HL-60 (cell line): Measurements from ENCODE around the gene TMPRSS11A.
A peak's percentile ranks its signal among the peaks of the same experiment; 100 is the strongest.

Source experiments
- DNase-seq, 2 experiments: peaks; one replicate each; pipeline ENCODE4 v3.0.0-alpha.2; 2010 to 2020; ENCODE audit warnings: low read depth in 1 of 2, low spot score in 1 of 2
- H3K27ac ChIP-seq: fragments of 250-450 bp; sonication (Bioruptor Pico); replicated peaks from 2 replicates; pipeline ENCODE4 v1.5.1; 2020; ENCODE audit warnings: mild to moderate bottlenecking, moderate library complexity
- H3K27me3 ChIP-seq: fragments of 250-450 bp; sonication (Bioruptor Pico); 2 replicates; pipeline ENCODE4 v1.5.1; 2021; ENCODE audit warnings: mild to moderate bottlenecking, moderate library complexity; ENCODE audit not compliant: insufficient read depth, poor library complexity, severe bottlenecking
- H3K4me3 ChIP-seq: replicated peaks from 2 replicates; pipeline ENCODE4 v1.5.1; 2011; ENCODE audit warnings: mild to moderate bottlenecking, control low read depth, low read length; ENCODE audit not compliant: insufficient read depth
- CTCF ChIP-seq: IDR thresholded peaks from one replicate; pipeline ENCODE4 v1.5.1; 2011; ENCODE audit warnings: low read length, control low read depth, inconsistent platforms; ENCODE audit not compliant: insufficient read depth
- GABPA ChIP-seq: IDR thresholded peaks from 2 replicates; pipeline ENCODE4 v1.6.1; 2012; ENCODE audit warnings: low read depth
- POLR2AphosphoS5 ChIP-seq: IDR thresholded peaks from 2 replicates; pipeline ENCODE4 v1.6.1; 2012; ENCODE audit warnings: low read depth
- SPI1 ChIP-seq: IDR thresholded peaks from 2 replicates; pipeline ENCODE4 v1.6.1; 2012; ENCODE audit warnings: low read depth, mild to moderate bottlenecking, borderline replicate concordance
- TF ChIP-seq, protein P1 (sequence below): IDR thresholded peaks from 2 replicates; pipeline ENCODE4 v1.6.1; 2012; ENCODE audit warnings: low read depth; ENCODE audit not compliant: insufficient replicate concordance

TMPRSS11A gene

GRCh38 chr4:67973608-67974007 lies 10.3 kb upstream of the TMPRSS11A start:
- Histone ChIP-seq H3K27ac (no peak overlapping the region), H3K27me3 (no peaks in the 10 kb centered on the region), H3K4me3 (no peak overlapping the region)
- TF ChIP-seq GABPA, result no peak
- DNase-seq, result no peak

DNA sequence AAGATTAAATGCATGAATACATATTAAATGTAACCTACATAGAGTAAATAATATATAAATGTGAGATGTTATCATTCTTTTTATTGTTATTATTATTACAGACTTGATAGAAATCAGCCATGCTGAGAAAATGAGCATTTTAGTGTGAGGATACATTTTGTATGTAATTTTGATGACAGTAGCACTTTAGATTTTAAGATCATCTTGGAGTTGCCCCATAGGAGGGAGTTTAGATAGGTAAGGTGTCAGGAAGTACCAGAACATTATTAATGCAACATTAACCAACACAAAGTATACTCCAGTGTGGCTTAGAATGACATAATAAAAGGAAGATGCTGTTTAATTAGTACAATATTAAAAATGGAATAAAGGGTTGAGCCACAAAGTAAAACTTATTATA lies 8.4 kb downstream of the TMPRSS11A start:
- TF ChIP-seq GABPA, result no peak
- TF ChIP-seq POLR2AphosphoS5, result no peak
- H3K4me3 ChIP-seq, result no peak overlapping the region
- H3K27me3 ChIP-seq, result no peaks in the 10 kb centered on the region
- no peak overlapping the region for H3K27ac ChIP-seq
- no peak for DNase-seq

DNA sequence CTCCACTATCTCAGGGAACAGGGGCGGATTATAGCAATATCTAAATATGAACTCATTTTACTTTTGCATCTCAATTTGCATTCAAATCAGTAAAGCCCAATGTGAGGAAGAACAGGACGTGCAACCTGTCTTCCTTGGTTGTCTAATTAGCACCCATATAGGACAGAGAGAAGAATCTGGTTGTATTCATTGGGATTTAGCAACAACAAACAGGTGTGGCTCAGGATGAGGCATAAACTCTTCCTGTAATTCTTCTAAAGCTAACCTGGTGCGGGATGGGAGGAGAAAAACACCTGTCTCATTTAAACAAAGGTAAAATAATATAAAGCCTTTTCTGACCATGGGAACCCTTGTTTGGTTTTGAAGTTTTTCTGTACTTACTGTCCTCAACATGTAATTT lies 22.2 kb downstream of the TMPRSS11A start:
- TF ChIP-seq GABPA (no peak), SPI1 (no peak), POLR2AphosphoS5 (no peak), CTCF (no peak)
- TF ChIP-seq, protein P1, sequence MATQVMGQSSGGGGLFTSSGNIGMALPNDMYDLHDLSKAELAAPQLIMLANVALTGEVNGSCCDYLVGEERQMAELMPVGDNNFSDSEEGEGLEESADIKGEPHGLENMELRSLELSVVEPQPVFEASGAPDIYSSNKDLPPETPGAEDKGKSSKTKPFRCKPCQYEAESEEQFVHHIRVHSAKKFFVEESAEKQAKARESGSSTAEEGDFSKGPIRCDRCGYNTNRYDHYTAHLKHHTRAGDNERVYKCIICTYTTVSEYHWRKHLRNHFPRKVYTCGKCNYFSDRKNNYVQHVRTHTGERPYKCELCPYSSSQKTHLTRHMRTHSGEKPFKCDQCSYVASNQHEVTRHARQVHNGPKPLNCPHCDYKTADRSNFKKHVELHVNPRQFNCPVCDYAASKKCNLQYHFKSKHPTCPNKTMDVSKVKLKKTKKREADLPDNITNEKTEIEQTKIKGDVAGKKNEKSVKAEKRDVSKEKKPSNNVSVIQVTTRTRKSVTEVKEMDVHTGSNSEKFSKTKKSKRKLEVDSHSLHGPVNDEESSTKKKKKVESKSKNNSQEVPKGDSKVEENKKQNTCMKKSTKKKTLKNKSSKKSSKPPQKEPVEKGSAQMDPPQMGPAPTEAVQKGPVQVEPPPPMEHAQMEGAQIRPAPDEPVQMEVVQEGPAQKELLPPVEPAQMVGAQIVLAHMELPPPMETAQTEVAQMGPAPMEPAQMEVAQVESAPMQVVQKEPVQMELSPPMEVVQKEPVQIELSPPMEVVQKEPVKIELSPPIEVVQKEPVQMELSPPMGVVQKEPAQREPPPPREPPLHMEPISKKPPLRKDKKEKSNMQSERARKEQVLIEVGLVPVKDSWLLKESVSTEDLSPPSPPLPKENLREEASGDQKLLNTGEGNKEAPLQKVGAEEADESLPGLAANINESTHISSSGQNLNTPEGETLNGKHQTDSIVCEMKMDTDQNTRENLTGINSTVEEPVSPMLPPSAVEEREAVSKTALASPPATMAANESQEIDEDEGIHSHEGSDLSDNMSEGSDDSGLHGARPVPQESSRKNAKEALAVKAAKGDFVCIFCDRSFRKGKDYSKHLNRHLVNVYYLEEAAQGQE, result no peak
- no peak for DNase-seq
- Histone ChIP-seq H3K27ac (no peak overlapping the region), H3K27me3 (no peaks in the 10 kb centered on the region), H3K4me3 (no peak overlapping the region)

DNA sequence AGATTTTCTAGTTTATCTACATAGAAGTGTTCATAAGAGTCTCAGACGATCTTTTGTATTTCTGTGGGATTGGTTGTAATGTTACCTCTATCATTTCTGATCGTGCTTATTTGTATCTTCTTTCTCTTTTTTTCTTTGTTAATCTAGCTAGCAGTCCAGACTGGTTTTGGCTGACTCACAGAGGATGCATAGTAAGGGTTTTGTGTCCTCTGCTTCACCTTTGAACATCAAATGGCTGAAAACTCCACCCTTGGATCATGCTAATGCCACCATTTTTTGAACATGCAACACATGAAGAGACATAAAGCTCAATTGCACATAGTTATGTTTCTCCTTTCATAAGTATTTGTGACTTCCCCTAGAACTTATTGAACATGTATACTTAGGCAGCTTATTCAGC lies 22.8 kb downstream of the TMPRSS11A start:
- DNase-seq, result no peak
- Histone ChIP-seq H3K27me3 (no peaks in the 10 kb centered on the region), H3K4me3 (no peak overlapping the region), H3K27ac (no peak overlapping the region)
- TF ChIP-seq SPI1, result no peak

- no peak for DNase-seq
- Histone ChIP-seq H3K4me3 (no peak overlapping the region), H3K27me3 (no peaks in the 10 kb centered on the region), H3K27ac (no peak overlapping the region)
- TF ChIP-seq GABPA, result no peak
- TF ChIP-seq CTCF, result no peak
- no peak for TF ChIP-seq POLR2AphosphoS5
- TF ChIP-seq SPI1, result peak; percentile 76
Measured at GRCh38 chr4:67939195-67939594, 24.1 kb downstream of the TMPRSS11A start.

GRCh38 chr4:67935888-67936287 lies 27.4 kb downstream of the TMPRSS11A start:
- Histone ChIP-seq H3K4me3 (no peak overlapping the region), H3K27me3 (no peaks in the 10 kb centered on the region), H3K27ac (no peak overlapping the region)
- no peak for DNase-seq
- TF ChIP-seq POLR2AphosphoS5 (no peak), GABPA (no peak), CTCF (no peak), SPI1 (no peak)
- TF ChIP-seq, protein P1, result no peak
